Fibroblast of lung (primary cell): ENCODE measurements around the gene CCT8L2.
"Not testable (repeated sequence)": the region's sequence is repeated elsewhere in the genome, so short reads cannot be mapped to it uniquely, and the experiment has no call there.

Experiments
- EZH2 ChIP-seq: IDR thresholded peaks from 2 replicates; pipeline ENCODE4 v1.5.1; 2012; ENCODE audit warnings: low read length, control low read depth, mild to moderate bottlenecking; ENCODE audit errors: missing control alignments
- TF ChIP-seq, protein P1 (sequence below), 2 donors: IDR thresholded peaks in 1 of 2; conservative IDR thresholded peaks in 1 of 2; 1 replicate in 1 of 2; 2 replicates in 1 of 2; pipeline ENCODE4 v1.5.1; 2011 to 2012; ENCODE audit warnings: low read length in 2 of 2, control low read depth in 1 of 2, inconsistent platforms in 1 of 2, low read depth in 1 of 2, mild to moderate bottlenecking in 1 of 2

DNA sequence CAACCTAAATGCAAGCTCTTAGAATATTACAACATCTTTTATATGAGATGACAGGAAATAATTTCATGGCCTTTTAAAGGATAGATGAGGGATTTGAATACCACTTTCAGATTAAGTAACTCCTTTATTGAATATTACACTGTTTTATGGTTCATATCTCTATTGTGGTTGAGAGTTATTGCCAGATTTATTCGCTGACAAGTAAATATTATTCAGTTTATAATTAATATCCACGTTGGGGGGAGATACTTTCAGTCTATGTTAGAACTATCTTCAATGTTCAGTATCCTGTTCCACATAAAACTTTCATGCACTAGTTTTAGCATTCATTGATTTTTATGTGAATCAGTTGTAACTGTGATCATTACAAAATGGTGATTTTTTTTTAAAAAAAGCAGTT is 32.4 kb upstream of the CCT8L2 start:
- TF ChIP-seq, protein P1, sequence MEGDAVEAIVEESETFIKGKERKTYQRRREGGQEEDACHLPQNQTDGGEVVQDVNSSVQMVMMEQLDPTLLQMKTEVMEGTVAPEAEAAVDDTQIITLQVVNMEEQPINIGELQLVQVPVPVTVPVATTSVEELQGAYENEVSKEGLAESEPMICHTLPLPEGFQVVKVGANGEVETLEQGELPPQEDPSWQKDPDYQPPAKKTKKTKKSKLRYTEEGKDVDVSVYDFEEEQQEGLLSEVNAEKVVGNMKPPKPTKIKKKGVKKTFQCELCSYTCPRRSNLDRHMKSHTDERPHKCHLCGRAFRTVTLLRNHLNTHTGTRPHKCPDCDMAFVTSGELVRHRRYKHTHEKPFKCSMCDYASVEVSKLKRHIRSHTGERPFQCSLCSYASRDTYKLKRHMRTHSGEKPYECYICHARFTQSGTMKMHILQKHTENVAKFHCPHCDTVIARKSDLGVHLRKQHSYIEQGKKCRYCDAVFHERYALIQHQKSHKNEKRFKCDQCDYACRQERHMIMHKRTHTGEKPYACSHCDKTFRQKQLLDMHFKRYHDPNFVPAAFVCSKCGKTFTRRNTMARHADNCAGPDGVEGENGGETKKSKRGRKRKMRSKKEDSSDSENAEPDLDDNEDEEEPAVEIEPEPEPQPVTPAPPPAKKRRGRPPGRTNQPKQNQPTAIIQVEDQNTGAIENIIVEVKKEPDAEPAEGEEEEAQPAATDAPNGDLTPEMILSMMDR (conservative IDR thresholded peaks at IDR 0.05 in 1 of 2, IDR thresholded peaks at IDR 0.05 in 1 of 2; ENCODE audit: low read depth in 1 of 2, low read length in 2 of 2): not testable (repeated sequence)
- not testable (repeated sequence) for TF ChIP-seq EZH2
